ENCODE data around the gene CDC42. TPM values are rescaled to one million over a fixed set of nuclear protein-coding genes. Genes with fewer than 3 reads are reported as not detected.
"Not testable (repeated sequence)": the region's sequence is repeated elsewhere in the genome, so short reads cannot be mapped to it uniquely, and the experiment has no call there.

CDC42 gene
- total and polyA plus RNA-seq, 2 experiments from 2014 or later = 69.7 to 358 TPM

DNA sequence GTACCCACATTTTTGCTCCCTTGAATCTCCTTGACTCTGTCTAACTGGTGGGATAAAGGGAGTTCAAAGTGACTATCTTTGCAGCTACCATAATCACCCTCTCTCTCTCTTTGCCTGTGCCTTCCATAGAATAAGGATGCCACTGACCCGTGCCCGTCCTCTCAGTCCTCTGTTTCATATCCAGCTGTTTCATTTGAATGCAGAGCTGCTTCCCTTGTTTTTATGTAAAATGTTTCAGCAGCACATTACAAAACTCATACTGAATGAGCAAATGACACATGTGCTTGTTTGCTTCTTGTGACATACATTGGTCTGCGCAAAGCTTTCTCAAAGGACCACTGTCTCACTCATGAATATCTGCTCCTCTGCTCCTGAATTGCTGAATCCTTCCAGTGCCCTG is 38.4 kb downstream of the CDC42 start:
- H3K4me2 ChIP-seq = no peak overlapping the region
- H3K27me3 ChIP-seq = no peaks in the 10 kb centered on the region
- WGBS (ENCODE audit: low lambda C conversion rate, missing lambda C conversion rate) = 93% methylated on average over 3 of the region's 3 CpGs
- no peak for DNase-seq (ENCODE audit: low spot score)
- peaks cover 9% of the 10 kb centered on the region for H3K4me1 ChIP-seq (ENCODE audit: insufficient read depth)
- peaks cover 82% of the 10 kb centered on the region for H4K20me1 ChIP-seq (ENCODE audit: insufficient read depth, poor library complexity, severe bottlenecking)
- H3K9me3 ChIP-seq (ENCODE audit: low read depth) = no peaks in the 10 kb centered on the region
- H3K9me2 ChIP-seq (replicated peaks; ENCODE audit: insufficient read depth) = no peaks in the 10 kb centered on the region
- no peak for TF ChIP-seq EZH2 (IDR thresholded peaks at IDR 0.05; ENCODE audit: borderline replicate concordance)
- TF ChIP-seq, protein P1, sequence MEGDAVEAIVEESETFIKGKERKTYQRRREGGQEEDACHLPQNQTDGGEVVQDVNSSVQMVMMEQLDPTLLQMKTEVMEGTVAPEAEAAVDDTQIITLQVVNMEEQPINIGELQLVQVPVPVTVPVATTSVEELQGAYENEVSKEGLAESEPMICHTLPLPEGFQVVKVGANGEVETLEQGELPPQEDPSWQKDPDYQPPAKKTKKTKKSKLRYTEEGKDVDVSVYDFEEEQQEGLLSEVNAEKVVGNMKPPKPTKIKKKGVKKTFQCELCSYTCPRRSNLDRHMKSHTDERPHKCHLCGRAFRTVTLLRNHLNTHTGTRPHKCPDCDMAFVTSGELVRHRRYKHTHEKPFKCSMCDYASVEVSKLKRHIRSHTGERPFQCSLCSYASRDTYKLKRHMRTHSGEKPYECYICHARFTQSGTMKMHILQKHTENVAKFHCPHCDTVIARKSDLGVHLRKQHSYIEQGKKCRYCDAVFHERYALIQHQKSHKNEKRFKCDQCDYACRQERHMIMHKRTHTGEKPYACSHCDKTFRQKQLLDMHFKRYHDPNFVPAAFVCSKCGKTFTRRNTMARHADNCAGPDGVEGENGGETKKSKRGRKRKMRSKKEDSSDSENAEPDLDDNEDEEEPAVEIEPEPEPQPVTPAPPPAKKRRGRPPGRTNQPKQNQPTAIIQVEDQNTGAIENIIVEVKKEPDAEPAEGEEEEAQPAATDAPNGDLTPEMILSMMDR (IDR thresholded peaks at IDR 0.05; ENCODE audit: poor library complexity) = no peak
- TF ChIP-seq EZH2phosphoT487 (IDR thresholded peaks at IDR 0.05; ENCODE audit: low read depth, severe bottlenecking, unreplicated experiment) = no peak
- no peak overlapping the region for H3K4me3 ChIP-seq
- peaks cover 4% of the 10 kb centered on the region for H3K36me3 ChIP-seq (replicated peaks; ENCODE audit: insufficient read depth, low read depth)
- no peak overlapping the region for H2AFZ ChIP-seq
- H3K27ac ChIP-seq = no peak overlapping the region
- peaks cover 90% of the 10 kb centered on the region for H3K79me2 ChIP-seq

DNA sequence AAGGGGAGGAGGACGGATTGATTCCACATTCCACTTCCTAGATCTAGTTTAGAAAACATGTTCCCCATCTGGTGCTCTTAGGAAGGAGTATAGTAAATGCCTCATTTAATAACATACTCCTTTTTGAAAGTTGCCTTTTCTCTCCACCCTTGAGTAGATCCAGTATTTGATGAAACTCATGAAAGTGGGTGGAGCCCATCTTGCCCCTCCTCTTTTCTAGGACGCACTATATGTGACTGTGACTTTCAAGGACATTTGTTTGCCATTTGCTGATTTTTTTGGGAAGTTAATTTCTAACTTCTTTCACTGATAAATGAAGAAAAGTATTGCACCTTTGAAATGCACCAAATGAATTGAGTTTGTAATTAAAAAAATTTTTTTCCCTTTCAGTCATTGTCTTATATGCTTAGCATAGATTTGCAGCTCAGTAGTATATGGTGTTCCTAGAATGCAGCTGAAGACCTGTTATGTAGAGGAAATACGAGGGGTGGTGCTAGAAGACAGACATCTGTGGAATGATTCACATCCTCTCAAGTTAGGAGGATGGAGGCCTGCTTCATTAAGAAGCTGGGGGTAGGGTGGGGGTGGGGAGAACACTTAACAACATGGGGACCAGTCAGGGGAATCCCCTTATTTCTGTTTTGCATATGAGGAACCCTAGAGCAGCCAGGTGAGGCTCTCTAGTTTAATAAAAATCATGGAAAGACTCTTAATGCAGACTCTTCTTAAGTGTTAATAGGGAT is 39.7 kb downstream of the CDC42 start:
- Histone ChIP-seq H3K79me2 (peaks cover 89% of the 10 kb centered on the region), H4K20me1 (ENCODE audit: insufficient read depth, poor library complexity, severe bottlenecking) (peaks cover 82% of the 10 kb centered on the region)
- not testable (repeated sequence) for DNase-seq (ENCODE audit: low spot score); H3K4me1 ChIP-seq (ENCODE audit: insufficient read depth); H3K9me3 ChIP-seq (ENCODE audit: low read depth); H3K36me3 ChIP-seq (replicated peaks; ENCODE audit: insufficient read depth, low read depth); H3K9me2 ChIP-seq (replicated peaks; ENCODE audit: insufficient read depth); H3K27me3 ChIP-seq; H3K27ac ChIP-seq; H3K4me2 ChIP-seq; H3K4me3 ChIP-seq; H2AFZ ChIP-seq
- WGBS (ENCODE audit: low lambda C conversion rate, missing lambda C conversion rate) = 63% methylated on average over 2 of the region's 3 CpGs

DNA sequence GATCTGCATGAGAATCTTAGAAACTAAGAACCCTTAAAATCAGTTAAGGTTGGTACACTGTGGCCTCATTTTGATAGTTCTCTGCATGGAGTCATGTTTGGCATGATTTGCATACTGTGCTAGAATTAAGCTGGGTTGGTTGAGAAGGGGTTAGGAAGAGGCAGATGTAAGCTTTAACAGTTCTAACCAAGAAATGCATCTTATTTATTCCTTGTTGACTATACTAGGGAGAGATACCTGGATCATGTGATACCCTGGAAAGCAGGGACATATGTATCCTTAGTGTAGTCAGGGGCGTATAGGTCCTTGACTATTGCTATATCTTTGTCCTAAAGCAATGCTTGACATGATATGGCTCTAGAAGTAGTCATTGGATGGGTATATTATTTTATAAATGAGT is 41.0 kb downstream of the CDC42 start:
- peaks cover 5% of the 10 kb centered on the region for H3K36me3 ChIP-seq (replicated peaks; ENCODE audit: insufficient read depth, low read depth)
- TF ChIP-seq EZH2phosphoT487 (IDR thresholded peaks at IDR 0.05; ENCODE audit: low read depth, severe bottlenecking, unreplicated experiment) (no peak), EZH2 (IDR thresholded peaks at IDR 0.05; ENCODE audit: borderline replicate concordance) (no peak)
- TF ChIP-seq, protein P1 (IDR thresholded peaks at IDR 0.05; ENCODE audit: poor library complexity) = no peak
- no peak overlapping the region for H2AFZ ChIP-seq
- H4K20me1 ChIP-seq (ENCODE audit: insufficient read depth, poor library complexity, severe bottlenecking) = peaks cover 73% of the 10 kb centered on the region
- WGBS (ENCODE audit: low lambda C conversion rate, missing lambda C conversion rate) = 97% methylated on average over 1 of the region's 1 CpG
- peaks cover 4% of the 10 kb centered on the region for H3K4me1 ChIP-seq (ENCODE audit: insufficient read depth)
- no peaks in the 10 kb centered on the region for H3K9me2 ChIP-seq (replicated peaks; ENCODE audit: insufficient read depth)
- no peak overlapping the region for H3K4me2 ChIP-seq
- H3K9me3 ChIP-seq (ENCODE audit: low read depth) = no peaks in the 10 kb centered on the region
- H3K79me2 ChIP-seq = peaks cover 89% of the 10 kb centered on the region
- DNase-seq (ENCODE audit: low spot score) = no peak
- no peak overlapping the region for H3K27ac ChIP-seq
- no peak overlapping the region for H3K4me3 ChIP-seq
- H3K27me3 ChIP-seq = no peaks in the 10 kb centered on the region

DNA sequence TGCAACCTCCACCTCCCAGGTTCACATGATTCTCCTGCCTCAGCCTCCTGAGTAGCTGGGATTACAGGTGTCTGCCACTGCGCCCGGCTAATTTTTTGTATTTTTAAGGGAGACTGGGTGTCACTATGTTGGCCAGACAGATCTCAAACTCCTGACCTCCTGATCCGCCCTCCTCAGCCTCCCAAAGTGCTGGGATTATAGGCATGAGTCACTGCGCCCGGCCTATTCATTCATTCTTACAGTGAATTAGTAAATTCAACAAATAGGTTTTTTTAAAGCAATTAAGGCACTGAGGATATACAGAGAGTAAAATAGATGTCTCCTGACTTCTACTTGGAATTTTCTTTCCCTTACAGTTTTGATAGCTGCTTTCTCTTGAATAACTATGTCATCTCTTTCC is 43.5 kb downstream of the CDC42 start:
- TF ChIP-seq EZH2 (IDR thresholded peaks at IDR 0.05; ENCODE audit: borderline replicate concordance) (no peak), EZH2phosphoT487 (IDR thresholded peaks at IDR 0.05; ENCODE audit: low read depth, severe bottlenecking, unreplicated experiment) (no peak)
- TF ChIP-seq, protein P1 (IDR thresholded peaks at IDR 0.05; ENCODE audit: poor library complexity) = no peak
- no peaks in the 10 kb centered on the region for H3K9me2 ChIP-seq (replicated peaks; ENCODE audit: insufficient read depth)
- no peaks in the 10 kb centered on the region for H3K9me3 ChIP-seq (ENCODE audit: low read depth)
- H3K27me3 ChIP-seq = no peaks in the 10 kb centered on the region
- H3K27ac ChIP-seq = no peak overlapping the region
- peaks cover 5% of the 10 kb centered on the region for H3K36me3 ChIP-seq (replicated peaks; ENCODE audit: insufficient read depth, low read depth)
- H3K4me2 ChIP-seq = no peak overlapping the region
- H3K4me1 ChIP-seq (ENCODE audit: insufficient read depth) = no peaks in the 10 kb centered on the region
- no peak for DNase-seq (ENCODE audit: low spot score)
- H2AFZ ChIP-seq = no peak overlapping the region
- H3K4me3 ChIP-seq = no peak overlapping the region
- peaks cover 60% of the 10 kb centered on the region for H4K20me1 ChIP-seq (ENCODE audit: insufficient read depth, poor library complexity, severe bottlenecking)
- H3K79me2 ChIP-seq = peaks cover 89% of the 10 kb centered on the region
- WGBS (ENCODE audit: low lambda C conversion rate, missing lambda C conversion rate) = 87% methylated on average over 5 of the region's 5 CpGs

Data from hepatocyte (in vitro differentiated cells).